GM21576 (cell line): Measurements from ENCODE around the gene ARMC12.
"Not testable (repeated sequence)": the region's sequence is repeated elsewhere in the genome, so short reads cannot be mapped to it uniquely, and the experiment has no call there.

ENCODE experiments used
- ATAC-seq: cut with Tn5 transposase; IDR thresholded peaks from one replicate; pipeline ENCODE4 v1.9.1; 2021; ENCODE audit warnings: mild to moderate bottlenecking, moderate library complexity; ENCODE audit not compliant: unreplicated experiment

The ARMC12 gene

GRCh38 chr6:35733633-35734032 is 3.2 kb upstream of the ARMC12 start:
- no peak for ATAC-seq

GRCh38 chr6:35734319-35734718 is 2.5 kb upstream of the ARMC12 start:
- not testable (repeated sequence) for ATAC-seq

GRCh38 chr6:35735452-35735851 is 1.4 kb upstream of the ARMC12 start:
- ATAC-seq = no peak

- ATAC-seq = no peak
These were observed 458 bp upstream of the ARMC12 start for GRCh38 chr6:35736253-35736894.

GRCh38 chr6:35737413-35738211 is 780 bp downstream of the ARMC12 start:
- no peak for ATAC-seq

GRCh38 chr6:35739645-35740524 is 3.1 kb downstream of the ARMC12 start:
- ATAC-seq = no peak

GRCh38 chr6:35742842-35743241 is 6.0 kb downstream of the ARMC12 start:
- ATAC-seq = no peak

GRCh38 chr6:35745509-35745908 is 8.7 kb downstream of the ARMC12 start:
- ATAC-seq = no peak

GRCh38 chr6:35746516-35746915 is 9.7 kb downstream of the ARMC12 start:
- no peak for ATAC-seq

GRCh38 chr6:35747877-35748276 is 11.0 kb downstream of the ARMC12 start:
- no peak for ATAC-seq

GRCh38 chr6:35750557-35750956 is 13.7 kb downstream of the ARMC12 start:
- ATAC-seq = no peak

GRCh38 chr6:35751594-35751993 is 14.8 kb downstream of the ARMC12 start:
- ATAC-seq = no peak

GRCh38 chr6:35752330-35752729 is 15.5 kb downstream of the ARMC12 start:
- ATAC-seq = no peak

GRCh38 chr6:35754452-35755277 is 17.8 kb downstream of the ARMC12 start:
- ATAC-seq = no peak

- ATAC-seq = no peak
These were observed 18.6 kb downstream of the ARMC12 start for GRCh38 chr6:35755278-35755924.

- ATAC-seq = no peak
These were observed 20.8 kb downstream of the ARMC12 start for GRCh38 chr6:35757456-35758123.

- no peak for ATAC-seq
These were observed 22.6 kb downstream of the ARMC12 start for GRCh38 chr6:35759426-35759825.

- no peak for ATAC-seq
These were observed 28.9 kb downstream of the ARMC12 start for GRCh38 chr6:35765739-35766138.

- ATAC-seq = no peak
These were observed 32.4 kb downstream of the ARMC12 start for GRCh38 chr6:35769211-35769610.

- no peak for ATAC-seq
These were observed 34.5 kb downstream of the ARMC12 start for GRCh38 chr6:35771343-35771627.
